ENCODE measurements around the gene BABAM2.

- no peak for TF ChIP-seq RAD21 (IDR thresholded peaks at IDR 0.05; ENCODE audit: low read length)
- TF ChIP-seq CTCF (conservative IDR thresholded peaks at IDR 0.05; ENCODE audit: low read depth, low read length), result no peak
- peak; percentile 62; the same call in 1 of the 2 replicates for TF ChIP-seq CEBPB (IDR thresholded peaks at IDR 0.05; ENCODE audit: low read depth, low read length)
- TF ChIP-seq USF2 (IDR thresholded peaks at IDR 0.05; ENCODE audit: low read depth, low read length), result no peak
- TF ChIP-seq POLR2A (IDR thresholded peaks at IDR 0.05; ENCODE audit: low read depth, low read length), result no peak
- TF ChIP-seq NFE2L2 (IDR thresholded peaks at IDR 0.05; ENCODE audit: low read depth, low read length), result no peak
- TF ChIP-seq MAFK (IDR thresholded peaks at IDR 0.05; ENCODE audit: low read depth, low read length), result no peak
- no peak for TF ChIP-seq CHD1 (IDR thresholded peaks at IDR 0.05; ENCODE audit: low read depth, low read length)
- TF ChIP-seq RFX5 (IDR thresholded peaks at IDR 0.05; ENCODE audit: low read depth, low read length), result no peak
- peak; percentile 61; the same call in 1 of the 2 replicates for TF ChIP-seq BHLHE40 (IDR thresholded peaks at IDR 0.05; ENCODE audit: low read depth, low read length)
- no peak for TF ChIP-seq RCOR1 (IDR thresholded peaks at IDR 0.05; ENCODE audit: insufficient replicate concordance, low read length)
- no peak for TF ChIP-seq FOS (IDR thresholded peaks at IDR 0.05; ENCODE audit: low read depth, low read length)
- TF ChIP-seq SMC3 (IDR thresholded peaks at IDR 0.05; ENCODE audit: low read depth, low read length), result no peak
Observed at GRCh38 chr2:28160986-28161425, 270.5 kb downstream of the BABAM2 start.
